Activated CD8-positive, alpha-beta memory T cell treated with anti-CD3 and anti-CD28 coated beads for 36 hours (primary cell): ENCODE data around the gene TMEM19. TPM values are rescaled to one million over a fixed set of nuclear protein-coding genes. Genes with fewer than 3 reads are reported as not detected.

ENCODE experiments used
- CTCF ChIA-PET: fragments of 350-600 bp; sonication (Branson Sonifier 250); formaldehyde crosslinking; loops from one replicate; lab custom pipeline; 2021; ENCODE audit warnings: antibody characterized with exemption; lab: Charles Lee
- POLR2A ChIA-PET: fragments of 350-600 bp; sonication (Branson Sonifier 250); formaldehyde crosslinking; loops from one replicate; lab custom pipeline; 2021; ENCODE audit warnings: antibody characterized with exemption; lab: Charles Lee
- total RNA-seq, 2 experiments: library from RNA; stranded (reverse); gene quantifications; one replicate each; pipeline ENCODE4 v1.2.3, GENCODE V29; 2021

Gene TMEM19
- 10 to 100 TPM; 15.3 to 17.4 TPM for total RNA-seq

- POLR2A ChIA-PET: interaction anchor here (0.6 to 4.9 kb wide), 5 partner anchors 22 to 153 kb away, joined by 3 to 80 read pairs (median 5); partner anchors contain the start of genes TBC1D15, THAP2 and ZFC3H1
Measured at GRCh38 chr12:71685914-71686657, at the start of gene TMEM19. Gene TMEM19, plus strand, starts transcription at chr12:71686082. Its CDS starts 599 bp downstream, at chr12:71686681.

GRCh38 chr12:71636704-71637115, 49.2 kb upstream of the TMEM19 start:
- CTCF ChIA-PET: interaction anchor here (0.5 to 1.6 kb wide), 10 partner anchors 9 to 809 kb away, joined by 3 to 5 read pairs (median 4); partner anchors contain the start of genes THAP2 and ZFC3H1

More at GRCh38 chr12:71685914-71686657, at the start of gene TMEM19:
- CTCF ChIA-PET: interaction anchor here (0.7 to 2.1 kb wide), 6 partner anchors 17 to 1095 kb away, joined by 3 to 9 read pairs (median 4); partner anchors contain the start of gene THAP2

GRCh38 chr12:71638499-71638898, 47.4 kb upstream of the TMEM19 start:
- CTCF ChIA-PET: no interaction called here
- POLR2A ChIA-PET: no interaction called here

More at GRCh38 chr12:71636704-71637115, 49.2 kb upstream of the TMEM19 start:
- POLR2A ChIA-PET: no interaction called here

GRCh38 chr12:71639341-71639760, 46.5 kb upstream of the TMEM19 start:
- ChIA-PET CTCF (no interaction called here), POLR2A (no interaction called here)

- ChIA-PET CTCF (no interaction called here), POLR2A (interaction anchor here (1.2 kb wide), 1 partner anchor 23 kb away, joined by 5 read pairs; the partner anchor contains the start of gene ZFC3H1)
Measured at GRCh38 chr12:71640316-71640715, 45.6 kb upstream of the TMEM19 start.

GRCh38 chr12:71641390-71641789, 44.5 kb upstream of the TMEM19 start:
- POLR2A ChIA-PET: no interaction called here
- CTCF ChIA-PET: no interaction called here

- POLR2A ChIA-PET: interaction anchor here (1.0 kb wide), 1 partner anchor 21 kb away, joined by 8 read pairs; the partner anchor contains the start of genes THAP2 and ZFC3H1
- CTCF ChIA-PET: no interaction called here
Measured at GRCh38 chr12:71642264-71642663, 43.6 kb upstream of the TMEM19 start.

- CTCF ChIA-PET: no interaction called here
- POLR2A ChIA-PET: interaction anchor here (0.6 kb wide), 1 partner anchor 17 kb away, joined by 10 read pairs; no protein-coding TSS in a partner anchor
Measured at GRCh38 chr12:71645268-71645667, 40.6 kb upstream of the TMEM19 start.

GRCh38 chr12:71646512-71646911, 39.4 kb upstream of the TMEM19 start:
- POLR2A ChIA-PET: interaction anchor here (0.6 to 1.4 kb wide), 3 partner anchors 16 to 1363 kb away, joined by 3 to 9 read pairs (median 4); no protein-coding TSS in a partner anchor
- CTCF ChIA-PET: interaction anchor here (1.2 kb wide), 1 partner anchor 10 kb away, joined by 4 read pairs; no protein-coding TSS in a partner anchor

- POLR2A ChIA-PET: no interaction called here
- CTCF ChIA-PET: no interaction called here
Measured at GRCh38 chr12:71648537-71648936, 37.3 kb upstream of the TMEM19 start.

GRCh38 chr12:71649401-71649800, 36.5 kb upstream of the TMEM19 start:
- ChIA-PET POLR2A (no interaction called here), CTCF (interaction anchor here (1.4 kb wide), 1 partner anchor 13 kb away, joined by 4 read pairs; no protein-coding TSS in a partner anchor)

- CTCF ChIA-PET: no interaction called here
Measured at GRCh38 chr12:71652656-71653055, 33.2 kb upstream of the TMEM19 start.

GRCh38 chr12:71653137-71653536, 32.7 kb upstream of the TMEM19 start:
- CTCF ChIA-PET: no interaction called here
- POLR2A ChIA-PET: no interaction called here

More at GRCh38 chr12:71652656-71653055, 33.2 kb upstream of the TMEM19 start:
- POLR2A ChIA-PET: no interaction called here

- POLR2A ChIA-PET: no interaction called here
- CTCF ChIA-PET: no interaction called here
Measured at GRCh38 chr12:71654200-71654599, 31.7 kb upstream of the TMEM19 start.

- CTCF ChIA-PET: no interaction called here
- POLR2A ChIA-PET: no interaction called here
Measured at GRCh38 chr12:71655495-71655894, 30.4 kb upstream of the TMEM19 start.

- ChIA-PET POLR2A (no interaction called here), CTCF (no interaction called here)
Measured at GRCh38 chr12:71655907-71656306, 30.0 kb upstream of the TMEM19 start.

- ChIA-PET CTCF (no interaction called here), POLR2A (no interaction called here)
Measured at GRCh38 chr12:71656740-71657139, 29.1 kb upstream of the TMEM19 start.

- ChIA-PET CTCF (interaction anchor here (1.3 kb wide), 1 partner anchor 24 kb away, joined by 9 read pairs; the partner anchor contains the start of gene TMEM19), POLR2A (interaction anchor here (0.6 to 3.7 kb wide), 9 partner anchors 16 to 177 kb away, joined by 3 to 80 read pairs (median 8); partner anchors contain the start of genes RAB21, TBC1D15 and TMEM19)
Measured at GRCh38 chr12:71661977-71662530, 23.8 kb upstream of the TMEM19 start.

GRCh38 chr12:71662849-71663560, 22.9 kb upstream of the TMEM19 start:
- ChIA-PET CTCF (interaction anchor here (0.8 to 1.3 kb wide), 4 partner anchors 10 to 85 kb away, joined by 4 to 9 read pairs (median 4); partner anchors contain the start of gene TMEM19), POLR2A (interaction anchor here (0.6 to 3.7 kb wide), 14 partner anchors 16 to 177 kb away, joined by 3 to 80 read pairs (median 6); partner anchors contain the start of genes RAB21, TBC1D15 and TMEM19)
